Muscle of back (tissue), 11 donors: ENCODE measurements around the gene FOXP1. TPM values are rescaled to one million over a fixed set of nuclear protein-coding genes. Genes with fewer than 3 reads are reported as not detected.
A peak's percentile ranks its signal among the peaks of the same experiment; 100 is the strongest.

Experiments
- DNase-seq, 3 donors: peaks; one replicate each; pipeline versions ENCODE4 v3.0.0 to v3.0.0-alpha.2; 2013
- polyA plus RNA-seq, 10 donors: library from polyadenylated mRNA; unstranded; fragments of 120-200 nt; gene quantifications; one replicate each; pipeline ENCODE4 v1.2.1, GENCODE V29; 2013; ENCODE audit not compliant: insufficient read length in 10 of 10

Gene FOXP1
- polyA plus RNA-seq, 10 donors = 17.1 to 26.3 (median 20.8) TPM

DNA sequence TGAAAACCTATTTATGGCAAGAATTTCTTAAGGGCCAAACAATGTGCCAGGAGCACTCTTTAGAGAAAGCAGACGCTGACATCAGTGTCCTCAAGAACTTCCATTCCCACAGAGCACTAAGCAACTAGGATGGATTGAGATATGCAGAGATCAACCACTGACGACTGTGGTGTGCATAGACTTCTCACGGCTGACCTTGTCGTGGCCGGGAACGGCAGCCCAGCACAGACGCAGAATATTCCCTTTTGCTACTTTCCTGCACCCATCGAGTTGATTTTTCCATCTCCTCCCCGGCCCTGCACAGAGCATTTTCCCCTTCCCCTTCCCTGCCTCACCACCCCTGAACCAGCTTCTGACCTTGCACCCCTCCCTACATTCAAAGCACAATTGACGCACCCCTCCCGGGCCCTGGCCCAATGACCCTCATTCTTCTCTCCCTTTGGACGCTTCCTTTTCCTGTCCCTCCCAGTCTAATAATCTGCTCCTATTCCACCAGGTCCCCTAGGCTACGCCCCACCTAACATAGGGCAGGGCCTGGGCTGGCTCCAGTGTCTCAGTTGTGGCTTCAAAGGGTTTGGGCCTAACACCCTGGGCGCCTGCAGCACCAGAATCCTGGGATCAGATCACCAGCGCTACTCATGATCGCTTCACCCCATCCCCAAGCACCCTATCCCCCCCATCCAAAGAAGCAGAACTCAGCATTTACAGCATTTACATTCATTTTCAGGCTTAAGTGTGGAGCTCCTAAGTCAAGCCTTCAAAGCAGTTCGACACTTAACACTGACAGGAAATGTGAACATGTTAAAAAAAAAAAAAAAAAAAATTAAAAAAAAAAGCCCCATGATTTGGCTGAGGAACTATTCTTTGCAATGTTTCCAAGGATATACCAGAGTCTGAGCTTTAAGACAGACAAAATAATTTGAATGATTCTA, 151.2 kb downstream of the FOXP1 start:
- no peak for DNase-seq

DNA sequence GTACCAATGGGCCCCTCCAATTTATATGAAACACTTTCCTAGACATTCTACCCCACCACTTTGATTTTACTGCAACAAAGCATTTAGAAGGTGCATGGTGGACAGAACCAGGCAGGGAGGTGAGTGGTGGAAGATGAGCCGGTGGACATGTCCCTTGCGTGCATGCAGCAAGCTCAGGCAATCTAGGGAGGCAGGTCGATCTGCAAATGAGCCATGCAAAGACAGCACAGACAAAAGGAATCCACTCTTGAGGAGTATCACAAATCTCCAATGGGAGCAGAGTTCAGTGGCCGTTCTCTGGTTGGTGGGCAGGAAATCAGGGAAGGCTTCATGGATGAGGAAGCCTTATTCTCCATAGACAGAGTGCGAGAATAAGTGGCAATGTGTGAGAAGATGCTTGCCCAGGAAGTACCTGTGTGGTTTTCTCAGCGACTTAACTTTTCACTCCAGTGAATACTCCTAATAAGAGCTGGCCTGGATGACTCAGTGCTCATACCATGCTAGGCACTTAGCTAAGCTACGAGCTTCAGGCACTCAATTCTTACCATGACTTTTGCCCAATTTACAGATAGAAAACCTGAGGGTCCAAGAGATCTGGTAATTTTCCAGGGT, 152.5 kb downstream of the FOXP1 start:
- DNase-seq = no peak

DNA sequence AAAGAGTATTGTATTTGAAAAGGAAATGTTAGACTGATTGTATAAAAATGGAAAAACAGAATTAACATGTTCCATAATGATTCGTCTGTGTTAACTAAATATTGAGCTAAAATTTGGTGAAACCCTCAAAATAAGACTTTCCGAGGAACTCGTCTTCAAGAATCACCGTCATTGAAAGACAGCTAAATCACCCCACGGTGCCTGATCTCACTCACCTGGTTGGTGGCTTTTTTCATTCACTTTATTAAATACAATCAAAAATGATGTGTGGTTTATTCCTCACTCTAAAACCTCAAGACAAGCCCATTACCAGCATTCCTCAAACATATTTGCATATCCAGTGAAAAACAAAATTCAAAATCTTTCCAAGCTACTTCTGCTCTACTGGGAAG, 153.9 kb downstream of the FOXP1 start:
- DNase-seq = no peak

DNA sequence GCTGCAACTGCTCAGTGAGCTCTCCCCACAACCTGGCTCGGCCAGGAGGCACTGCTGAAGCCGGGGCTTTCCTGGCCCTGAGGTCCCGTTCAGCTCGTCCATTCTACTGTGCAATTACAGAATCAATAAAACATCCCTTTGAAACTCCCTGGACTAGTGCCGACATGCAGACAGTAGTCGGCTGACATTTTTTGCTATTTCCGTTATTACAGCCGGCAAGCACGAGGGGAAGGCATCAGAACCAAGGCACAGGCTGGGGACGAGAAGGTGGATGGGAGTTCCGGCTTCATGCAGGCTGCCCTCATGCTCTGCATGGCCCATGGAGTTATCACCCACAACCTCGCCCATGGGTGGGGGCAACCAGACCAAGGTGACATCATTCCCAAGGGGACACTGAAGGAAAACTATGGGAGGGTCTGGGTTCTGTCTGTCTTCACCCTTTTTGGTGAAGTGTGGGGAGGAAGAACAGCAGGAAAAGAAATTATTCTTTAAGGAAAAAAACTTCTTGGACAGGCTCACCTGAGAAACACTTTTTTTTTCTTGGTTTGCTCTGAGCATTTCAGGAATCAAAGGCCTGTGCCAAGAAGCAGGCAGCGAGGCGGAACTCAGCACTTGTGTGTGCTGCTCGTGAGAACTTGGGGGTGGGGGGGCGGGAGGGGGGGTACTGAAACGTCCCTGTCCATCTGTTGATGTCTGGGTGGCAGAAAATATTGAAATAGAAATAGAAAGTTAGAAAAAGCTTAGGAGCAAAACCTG, 154.5 kb downstream of the FOXP1 start:
- DNase-seq = peak; percentile 19 to 81 (median 68)

DNA sequence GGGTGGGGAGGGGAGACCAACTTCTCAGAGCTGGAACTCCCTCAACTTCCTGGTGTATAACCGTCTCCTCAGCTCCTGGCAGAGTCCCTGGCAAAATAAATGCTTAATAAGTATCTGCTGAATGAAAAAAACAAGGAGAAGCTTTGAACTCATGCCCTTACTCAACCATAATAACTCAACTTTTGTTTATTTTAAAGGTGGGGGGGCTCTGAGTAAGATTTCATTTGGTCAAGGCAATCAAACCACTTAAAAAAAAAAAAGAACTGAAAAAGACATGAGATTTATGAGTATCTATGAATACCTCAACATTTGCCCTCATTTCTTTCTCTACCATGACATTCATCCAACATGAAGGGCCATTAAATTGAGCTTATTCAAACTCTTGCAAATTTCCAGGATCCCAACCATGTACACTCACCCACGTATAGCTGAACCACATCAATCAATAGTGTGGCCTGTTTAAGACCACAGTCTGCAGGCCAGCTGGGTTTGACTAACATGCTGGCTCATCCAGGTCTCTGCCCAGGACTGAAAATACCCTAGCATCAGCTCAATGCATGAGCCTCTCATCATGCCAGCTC, 157.9 kb downstream of the FOXP1 start:
- peak in 1 of 3 donors; percentile 69 for DNase-seq

DNA sequence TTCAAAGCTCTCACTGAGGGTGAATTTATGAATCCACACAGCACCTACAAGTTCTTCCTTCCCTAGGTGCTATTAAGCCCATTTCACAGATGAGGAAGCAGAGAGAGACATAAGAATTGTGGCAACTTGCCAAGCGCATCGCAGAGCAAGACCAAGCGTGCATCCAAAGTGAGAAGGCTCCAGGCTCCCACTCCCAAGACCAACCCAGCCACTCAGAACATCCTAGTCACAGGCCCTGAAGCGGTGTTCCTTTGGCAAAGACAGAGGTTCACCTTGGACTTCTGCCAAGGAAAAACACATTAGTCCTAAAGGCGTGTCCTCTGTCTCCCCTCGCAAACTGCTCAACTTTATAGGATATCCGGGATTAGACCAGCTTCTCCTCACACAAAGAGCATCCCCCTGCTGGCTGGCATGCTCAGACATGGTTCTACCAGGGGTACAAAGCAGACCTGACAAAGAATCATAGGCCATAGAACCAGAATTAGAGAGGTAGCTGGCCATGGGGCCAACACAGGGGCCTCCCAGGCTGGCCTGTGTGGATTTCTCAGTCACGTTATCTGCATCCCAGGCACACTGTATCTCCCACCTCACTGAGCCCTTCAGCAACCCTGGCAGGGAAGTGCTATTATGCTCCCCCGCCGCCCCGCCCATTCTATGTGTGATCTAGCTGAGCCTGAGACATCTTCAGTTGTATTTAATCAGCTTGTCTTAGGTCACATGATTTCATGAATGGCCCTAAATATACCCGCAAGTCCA, 160.2 kb downstream of the FOXP1 start:
- DNase-seq = peak; percentile 23 to 53 (median 33)

DNA sequence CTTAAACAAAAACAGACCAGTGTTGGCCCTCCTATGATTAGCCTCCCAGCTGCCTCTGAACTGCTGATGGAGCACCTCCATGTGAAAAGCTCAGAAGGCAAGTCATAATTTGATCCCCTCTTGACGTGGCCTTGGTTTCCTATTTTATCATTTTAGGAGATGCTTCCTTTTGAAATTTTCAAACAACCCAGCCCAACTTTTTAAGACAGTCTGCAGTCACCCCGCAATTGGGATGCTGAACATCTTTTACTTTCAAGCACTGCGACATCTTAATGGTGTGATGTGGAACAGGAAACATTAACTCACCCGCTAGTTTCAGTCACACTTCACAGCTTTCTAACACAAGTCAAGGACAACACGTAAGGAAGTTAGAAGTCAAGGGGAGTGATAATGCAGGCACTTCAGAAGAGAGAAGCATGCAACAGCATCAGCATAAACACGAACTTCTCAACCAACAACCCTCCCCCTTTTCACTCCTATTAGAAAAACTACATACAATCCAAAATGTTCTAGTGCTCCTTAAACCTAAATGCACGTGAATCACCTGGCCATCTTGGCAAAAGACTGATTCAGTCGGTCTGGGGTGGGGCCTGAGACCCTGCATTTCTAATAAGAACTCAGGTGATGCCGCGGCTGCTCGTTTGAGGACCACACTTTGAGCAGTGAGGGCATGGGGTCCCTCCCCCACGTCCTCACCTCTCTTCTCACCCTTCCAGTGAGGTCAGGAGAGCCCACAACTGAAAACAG, 161.5 kb downstream of the FOXP1 start:
- DNase-seq = no peak

DNA sequence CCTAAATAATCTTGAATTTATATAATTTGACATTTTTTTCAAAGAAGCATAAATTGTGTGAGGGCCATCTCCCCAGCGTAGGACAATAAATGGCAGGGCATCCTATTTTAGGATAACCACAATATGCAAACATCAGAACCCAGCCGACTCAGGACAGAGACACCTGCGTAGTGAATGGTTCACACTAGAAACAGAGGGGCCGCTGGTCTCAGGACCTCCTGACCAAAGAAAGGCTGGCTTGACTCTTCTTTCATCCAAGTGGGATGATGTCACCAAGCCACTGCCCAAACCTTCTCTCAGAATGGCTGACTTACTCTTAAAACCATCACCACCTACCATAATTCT, 162.1 kb downstream of the FOXP1 start:
- DNase-seq = no peak

DNA sequence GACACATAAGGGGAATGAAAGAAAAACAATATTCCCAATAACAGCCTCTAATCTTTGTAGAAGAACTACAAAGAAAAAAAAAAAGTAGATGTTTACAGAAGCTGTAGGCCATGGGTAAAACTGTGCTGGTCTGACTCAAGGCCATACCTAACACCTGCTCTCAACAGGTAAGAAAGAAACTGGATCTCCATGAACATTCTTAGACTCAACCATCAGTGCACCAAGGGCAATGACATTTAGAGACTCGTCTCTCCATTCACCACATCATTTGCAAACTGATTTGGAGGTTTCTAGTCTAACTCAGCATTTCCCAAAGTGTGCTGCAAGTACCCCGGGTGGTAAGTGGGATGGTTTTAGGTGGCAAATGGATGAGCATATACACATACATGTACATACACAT, 164.2 kb downstream of the FOXP1 start:
- DNase-seq = no peak

DNA sequence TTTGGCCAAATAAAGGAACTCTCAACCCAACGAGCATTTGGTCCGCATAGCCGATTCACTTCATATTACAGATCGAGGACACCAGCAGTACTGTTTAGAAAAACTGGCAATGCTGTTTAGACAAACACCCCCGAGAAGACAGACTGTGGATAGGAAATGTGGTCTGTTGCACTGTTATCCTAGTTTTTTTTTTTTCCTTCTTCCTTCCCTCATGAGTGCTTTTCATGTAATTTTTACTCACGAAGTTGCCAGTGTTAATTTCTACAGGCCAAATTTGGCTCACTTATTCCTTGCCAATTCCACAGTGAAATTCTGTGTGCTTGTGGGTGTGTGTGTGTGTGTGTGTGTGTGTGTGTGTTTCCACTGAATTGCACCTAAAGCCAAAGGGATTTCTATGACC, 165.7 kb downstream of the FOXP1 start:
- DNase-seq = no peak

DNA sequence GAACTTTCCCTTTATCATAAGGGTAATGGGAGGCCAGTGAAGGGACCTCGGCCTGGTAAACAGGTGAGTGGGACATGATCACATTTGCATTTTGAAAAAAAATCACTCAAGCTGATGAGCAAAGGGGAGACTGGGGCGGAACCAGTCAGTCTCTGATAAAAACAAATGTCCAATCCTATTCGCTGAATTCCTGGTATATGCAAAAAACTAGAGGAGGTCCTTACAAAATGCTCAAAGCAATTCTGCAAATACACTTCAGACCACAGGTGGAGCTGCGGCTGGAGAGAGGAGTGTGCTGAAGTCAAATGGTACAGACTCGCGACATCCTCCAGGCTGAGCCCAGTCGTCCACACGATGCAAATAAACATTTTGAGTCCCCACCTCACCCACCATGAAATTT, 166.7 kb downstream of the FOXP1 start:
- no peak for DNase-seq

DNA sequence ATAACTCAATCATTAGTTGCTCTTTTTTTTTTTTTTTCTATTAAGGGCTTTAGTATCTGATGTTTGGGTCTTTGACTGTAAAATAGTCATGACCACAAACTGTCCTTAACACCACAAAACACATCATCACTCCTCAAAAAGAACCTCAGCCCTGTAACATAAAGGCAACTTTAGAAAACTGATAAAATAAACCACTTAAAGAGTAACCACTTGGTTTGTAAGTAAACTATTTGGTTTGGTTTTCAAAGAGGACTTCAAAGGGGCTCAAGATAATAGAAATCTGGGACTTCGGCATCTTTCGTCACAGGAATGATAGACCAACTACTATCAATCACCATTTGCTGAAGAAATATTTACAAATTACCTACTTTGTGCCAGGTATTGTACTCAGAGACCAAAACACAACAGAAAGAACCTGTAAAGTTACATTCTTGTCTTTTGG, 167.8 kb downstream of the FOXP1 start:
- no peak for DNase-seq

DNA sequence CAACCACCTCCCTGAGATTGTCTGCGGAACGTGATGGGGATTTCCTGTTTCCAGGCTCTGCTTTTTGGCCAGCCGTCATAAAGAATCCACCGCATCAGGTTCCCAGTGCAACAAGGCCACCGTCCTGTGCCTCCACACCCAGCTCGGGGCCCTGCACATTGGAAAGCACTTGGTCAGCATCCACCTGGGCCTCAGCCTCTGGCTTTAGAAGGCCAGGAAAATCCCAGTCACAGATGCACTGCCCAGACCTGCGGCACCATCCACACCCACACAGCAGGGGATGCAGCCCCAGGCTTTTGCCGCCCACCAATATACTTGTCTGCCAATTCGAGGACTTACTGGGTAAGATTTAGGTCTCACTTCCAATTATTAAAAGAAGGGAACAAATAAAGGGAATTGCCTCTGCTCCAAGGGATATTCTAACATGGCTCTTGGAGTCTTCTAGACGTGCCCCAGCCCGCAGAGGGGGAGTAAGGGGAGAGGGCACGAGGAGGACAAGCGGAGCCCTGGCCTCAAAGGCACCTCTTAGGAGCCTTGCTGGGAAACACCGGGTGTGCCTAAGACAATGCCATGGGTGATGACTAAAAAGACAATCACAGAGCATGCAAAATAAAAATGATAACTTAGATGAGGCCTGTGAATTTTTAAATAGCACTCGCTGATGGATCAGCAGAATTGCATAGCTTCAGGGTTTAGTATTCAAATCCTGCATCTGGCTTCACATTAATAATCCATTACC, 169.2 kb downstream of the FOXP1 start:
- DNase-seq = no peak

DNA sequence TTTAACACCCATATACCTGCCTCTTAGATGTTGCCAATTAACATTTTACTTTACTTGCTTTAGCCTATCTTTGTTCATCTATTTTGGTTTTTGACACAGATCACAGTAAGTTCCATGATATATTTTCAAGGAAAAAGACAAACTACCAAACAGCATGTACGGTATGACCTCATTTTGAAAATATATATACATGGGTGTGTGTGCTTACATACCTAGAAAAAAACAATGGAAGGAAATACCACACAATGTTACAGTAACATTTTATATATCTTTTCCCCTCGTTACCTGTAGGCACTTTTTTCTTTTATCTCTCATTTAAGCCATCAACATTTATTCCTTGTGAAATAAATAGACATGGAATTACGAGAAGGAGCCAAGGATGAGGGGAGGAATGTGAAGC, 170.0 kb downstream of the FOXP1 start:
- DNase-seq = no peak

DNA sequence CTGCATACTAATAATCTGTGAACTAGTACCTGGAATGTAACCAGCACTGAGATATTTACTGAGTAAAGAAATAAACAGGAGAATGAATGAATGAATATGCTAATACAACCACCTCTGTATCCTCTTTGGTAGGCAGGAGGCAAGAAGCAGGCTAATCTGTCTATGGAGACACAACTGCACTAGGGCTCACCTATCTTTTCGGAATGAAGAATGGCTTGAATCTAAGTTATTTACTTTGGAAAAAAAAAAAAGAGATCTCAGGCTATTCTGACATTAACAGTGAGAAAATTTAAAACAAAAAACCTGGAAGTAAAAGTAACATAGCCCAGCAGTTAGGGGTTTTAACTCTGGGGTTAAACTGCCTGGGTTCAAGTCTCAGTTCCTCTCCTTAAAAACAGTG, 174.2 kb downstream of the FOXP1 start:
- no peak for DNase-seq

DNA sequence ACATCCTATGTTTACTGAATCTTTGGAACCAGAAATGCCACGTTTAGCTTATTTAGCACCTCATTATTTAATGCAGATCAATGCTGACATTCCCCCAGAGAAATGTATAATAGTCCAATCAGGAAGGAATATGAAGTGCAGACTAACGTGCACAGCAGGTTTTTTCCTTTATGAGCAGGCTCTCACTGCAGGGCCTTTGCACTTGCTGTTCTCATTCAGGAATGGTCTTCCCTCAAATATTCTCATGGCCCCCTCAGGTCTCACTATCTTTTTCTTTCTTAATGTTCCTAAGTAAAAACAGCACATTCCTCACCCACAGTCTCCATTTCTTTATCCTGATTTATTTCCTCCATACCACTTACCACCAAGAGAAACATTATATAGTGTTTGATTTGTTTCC, 174.6 kb downstream of the FOXP1 start:
- DNase-seq = no peak

DNA sequence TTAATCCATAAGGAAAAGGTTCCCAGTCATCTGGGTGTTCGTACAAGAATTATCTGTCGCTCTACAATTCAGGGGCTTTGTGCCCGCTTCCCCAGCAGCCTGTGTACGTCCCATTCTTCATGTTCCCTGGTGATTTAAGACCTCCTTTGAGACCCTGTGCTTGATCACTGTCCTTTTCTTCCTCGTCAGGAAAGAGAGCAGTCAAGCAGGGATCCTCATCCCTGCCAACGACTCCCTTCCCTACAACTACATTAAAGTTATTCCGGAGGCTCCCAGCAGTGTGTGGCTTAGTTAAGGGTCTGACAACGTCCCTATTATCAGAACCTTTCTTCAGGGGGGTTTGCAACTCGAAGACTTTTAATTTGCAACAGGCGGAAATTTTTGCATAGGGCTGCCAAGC, 175.7 kb downstream of the FOXP1 start:
- no peak for DNase-seq

DNA sequence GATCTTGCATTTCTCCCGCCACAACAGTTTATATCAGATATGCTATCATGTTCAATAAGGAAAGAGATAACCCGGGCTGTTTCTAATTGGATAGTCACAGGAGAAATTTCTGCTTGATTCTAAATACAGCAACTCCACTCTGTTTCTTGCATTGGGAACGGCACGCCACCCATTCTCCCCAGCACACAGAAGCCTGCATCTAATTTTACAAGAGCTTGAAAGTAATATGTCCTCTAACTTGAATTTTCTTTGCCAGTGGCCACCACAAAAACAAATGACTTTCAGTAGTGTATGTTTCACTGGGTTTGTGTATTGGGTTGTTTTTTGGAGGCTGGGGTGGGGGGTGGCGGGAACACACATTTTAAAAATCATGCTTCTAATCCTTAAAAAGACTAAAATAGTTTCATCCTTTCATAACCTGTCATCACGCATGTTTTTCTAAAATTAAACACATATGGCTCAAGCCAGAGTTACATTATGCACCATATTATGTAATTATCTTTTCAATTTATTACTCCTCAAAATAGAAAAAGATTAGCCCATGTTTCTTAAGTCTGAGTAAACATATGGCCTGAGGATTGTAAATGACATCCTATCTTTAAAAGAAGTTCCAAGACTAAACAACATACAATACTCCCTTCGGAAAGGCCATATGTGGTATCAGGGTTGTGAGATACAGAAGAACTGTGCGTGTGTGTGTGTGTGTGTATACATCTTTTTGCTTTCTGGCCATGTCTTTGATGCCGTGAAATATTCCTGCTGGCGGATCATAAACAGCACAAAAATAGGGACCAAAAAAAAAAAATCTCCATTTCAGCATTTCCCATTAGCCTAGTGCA, 176.3 kb downstream of the FOXP1 start:
- no peak for DNase-seq

DNA sequence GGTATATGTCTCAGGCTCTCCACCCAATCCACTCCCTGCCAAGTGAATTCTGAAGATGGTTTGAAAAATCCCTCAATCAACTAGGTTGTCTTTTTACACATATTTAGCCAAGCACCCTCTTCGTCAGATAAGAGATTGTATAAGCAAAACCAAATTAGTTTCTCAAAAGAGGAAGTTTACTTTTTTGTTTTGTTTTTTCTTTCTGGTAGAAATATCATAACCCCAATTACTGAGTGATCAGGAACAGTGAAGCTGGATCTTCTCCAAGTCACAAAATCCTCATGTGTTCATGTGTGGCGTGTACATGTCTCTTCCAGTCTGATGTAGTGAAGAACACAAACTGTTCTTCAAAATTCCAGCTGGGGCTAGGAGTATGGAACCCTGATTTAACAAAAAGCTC, 180.6 kb downstream of the FOXP1 start:
- no peak for DNase-seq
